HEK293 (cell line): ENCODE results near the gene KIZ.

Experiments
- KLF7 ChIP-seq: fragments of 450-650 bp; formaldehyde crosslinking; IDR thresholded peaks from 2 replicates; pipeline ENCODE4 v1.5.1; 2016; ENCODE audit warnings: missing biosample characterization, missing genetic modification characterization, borderline replicate concordance
- MEIS1 ChIP-seq: sonication (generic); formaldehyde crosslinking; IDR thresholded peaks from 2 replicates; pipeline ENCODE4 v1.8.1; 2022; ENCODE audit warnings: missing genetic modification reagents, mild to moderate bottlenecking, borderline replicate concordance
- MZF1 ChIP-seq: fragments of 450-650 bp; formaldehyde crosslinking; IDR thresholded peaks from 2 replicates; pipeline ENCODE4 v1.5.1; 2017; ENCODE audit warnings: missing biosample characterization, missing genetic modification characterization, borderline replicate concordance
- ZNF335 ChIP-seq: fragments of 450-650 bp; formaldehyde crosslinking; conservative IDR thresholded peaks from 2 replicates; pipeline ENCODE4 v1.5.1; 2016; ENCODE audit warnings: missing biosample characterization, missing genetic modification characterization
- ZNF530 ChIP-seq: fragments of 450-650 bp; formaldehyde crosslinking; IDR thresholded peaks from 2 replicates; pipeline ENCODE4 v1.5.1; 2016; ENCODE audit warnings: low read depth, missing biosample characterization, missing genetic modification characterization
- ZNF830 ChIP-seq: fragments of 450-650 bp; IDR thresholded peaks from 2 replicates; pipeline ENCODE4 v1.5.0; 2018; ENCODE audit warnings: missing biosample characterization, missing genetic modification characterization, low read depth, mild to moderate bottlenecking, moderate library complexity
- TF ChIP-seq, protein P1 (sequence below): fragments of 450-650 bp; formaldehyde crosslinking; IDR thresholded peaks from 2 replicates; pipeline ENCODE4 v1.5.1; 2016; ENCODE audit warnings: missing biosample characterization, missing genetic modification characterization
- TF ChIP-seq, protein P2 (sequence below): sonication (generic); formaldehyde crosslinking; IDR thresholded peaks from 2 replicates; pipeline ENCODE4 v1.8.1; 2022; ENCODE audit warnings: mild to moderate bottlenecking, moderate library complexity, missing genetic modification reagents
- TF ChIP-seq, protein P3 (sequence below): IDR thresholded peaks from 2 replicates; pipeline ENCODE4 v1.6.1; 2011; ENCODE audit warnings: mild to moderate bottlenecking, low read depth, low read length, borderline replicate concordance
- TF ChIP-seq, protein P4 (sequence below): fragments of 450-650 bp; formaldehyde crosslinking; IDR thresholded peaks from 2 replicates; pipeline ENCODE4 v1.5.0; 2017; ENCODE audit warnings: missing biosample characterization, missing genetic modification characterization, borderline replicate concordance

DNA sequence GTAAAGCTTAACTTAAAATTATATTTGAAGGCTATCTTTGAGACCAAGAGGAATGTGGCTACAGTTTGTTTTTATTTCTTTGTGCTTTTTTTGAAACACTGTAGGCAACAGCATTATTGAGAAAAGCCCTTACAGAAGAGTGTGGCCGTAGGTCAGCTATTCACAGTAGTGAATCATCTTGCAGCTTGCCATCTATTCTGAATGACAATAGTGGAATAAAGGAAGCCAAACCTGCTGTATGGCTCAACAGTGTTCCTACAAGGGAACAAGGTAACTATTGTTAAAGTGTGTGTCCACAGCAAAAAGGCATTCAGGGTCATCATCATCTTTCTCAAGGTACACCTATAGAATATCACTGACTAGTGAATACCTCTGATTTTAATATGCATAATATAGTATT lies 88.5 kb downstream of the KIZ start:
- TF ChIP-seq, protein P1, sequence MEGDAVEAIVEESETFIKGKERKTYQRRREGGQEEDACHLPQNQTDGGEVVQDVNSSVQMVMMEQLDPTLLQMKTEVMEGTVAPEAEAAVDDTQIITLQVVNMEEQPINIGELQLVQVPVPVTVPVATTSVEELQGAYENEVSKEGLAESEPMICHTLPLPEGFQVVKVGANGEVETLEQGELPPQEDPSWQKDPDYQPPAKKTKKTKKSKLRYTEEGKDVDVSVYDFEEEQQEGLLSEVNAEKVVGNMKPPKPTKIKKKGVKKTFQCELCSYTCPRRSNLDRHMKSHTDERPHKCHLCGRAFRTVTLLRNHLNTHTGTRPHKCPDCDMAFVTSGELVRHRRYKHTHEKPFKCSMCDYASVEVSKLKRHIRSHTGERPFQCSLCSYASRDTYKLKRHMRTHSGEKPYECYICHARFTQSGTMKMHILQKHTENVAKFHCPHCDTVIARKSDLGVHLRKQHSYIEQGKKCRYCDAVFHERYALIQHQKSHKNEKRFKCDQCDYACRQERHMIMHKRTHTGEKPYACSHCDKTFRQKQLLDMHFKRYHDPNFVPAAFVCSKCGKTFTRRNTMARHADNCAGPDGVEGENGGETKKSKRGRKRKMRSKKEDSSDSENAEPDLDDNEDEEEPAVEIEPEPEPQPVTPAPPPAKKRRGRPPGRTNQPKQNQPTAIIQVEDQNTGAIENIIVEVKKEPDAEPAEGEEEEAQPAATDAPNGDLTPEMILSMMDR (tag by site-specific recombination) = no peak
- TF ChIP-seq, protein P2, sequence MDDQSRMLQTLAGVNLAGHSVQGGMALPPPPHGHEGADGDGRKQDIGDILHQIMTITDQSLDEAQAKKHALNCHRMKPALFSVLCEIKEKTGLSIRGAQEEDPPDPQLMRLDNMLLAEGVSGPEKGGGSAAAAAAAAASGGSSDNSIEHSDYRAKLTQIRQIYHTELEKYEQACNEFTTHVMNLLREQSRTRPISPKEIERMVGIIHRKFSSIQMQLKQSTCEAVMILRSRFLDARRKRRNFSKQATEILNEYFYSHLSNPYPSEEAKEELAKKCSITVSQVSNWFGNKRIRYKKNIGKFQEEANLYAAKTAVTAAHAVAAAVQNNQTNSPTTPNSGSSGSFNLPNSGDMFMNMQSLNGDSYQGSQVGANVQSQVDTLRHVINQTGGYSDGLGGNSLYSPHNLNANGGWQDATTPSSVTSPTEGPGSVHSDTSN (CRISPR knock-in tag) = no peak
- TF ChIP-seq, protein P3, sequence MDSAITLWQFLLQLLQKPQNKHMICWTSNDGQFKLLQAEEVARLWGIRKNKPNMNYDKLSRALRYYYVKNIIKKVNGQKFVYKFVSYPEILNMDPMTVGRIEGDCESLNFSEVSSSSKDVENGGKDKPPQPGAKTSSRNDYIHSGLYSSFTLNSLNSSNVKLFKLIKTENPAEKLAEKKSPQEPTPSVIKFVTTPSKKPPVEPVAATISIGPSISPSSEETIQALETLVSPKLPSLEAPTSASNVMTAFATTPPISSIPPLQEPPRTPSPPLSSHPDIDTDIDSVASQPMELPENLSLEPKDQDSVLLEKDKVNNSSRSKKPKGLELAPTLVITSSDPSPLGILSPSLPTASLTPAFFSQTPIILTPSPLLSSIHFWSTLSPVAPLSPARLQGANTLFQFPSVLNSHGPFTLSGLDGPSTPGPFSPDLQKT = no peak
- TF ChIP-seq ZNF335 (no peak), MEIS1 (no peak), KLF7 (tag by site-specific recombination) (no peak), ZNF530 (tag by site-specific recombination) (no peak), MZF1 (tag by site-specific recombination) (no peak), ZNF830 (no peak)
- TF ChIP-seq, protein P4, sequence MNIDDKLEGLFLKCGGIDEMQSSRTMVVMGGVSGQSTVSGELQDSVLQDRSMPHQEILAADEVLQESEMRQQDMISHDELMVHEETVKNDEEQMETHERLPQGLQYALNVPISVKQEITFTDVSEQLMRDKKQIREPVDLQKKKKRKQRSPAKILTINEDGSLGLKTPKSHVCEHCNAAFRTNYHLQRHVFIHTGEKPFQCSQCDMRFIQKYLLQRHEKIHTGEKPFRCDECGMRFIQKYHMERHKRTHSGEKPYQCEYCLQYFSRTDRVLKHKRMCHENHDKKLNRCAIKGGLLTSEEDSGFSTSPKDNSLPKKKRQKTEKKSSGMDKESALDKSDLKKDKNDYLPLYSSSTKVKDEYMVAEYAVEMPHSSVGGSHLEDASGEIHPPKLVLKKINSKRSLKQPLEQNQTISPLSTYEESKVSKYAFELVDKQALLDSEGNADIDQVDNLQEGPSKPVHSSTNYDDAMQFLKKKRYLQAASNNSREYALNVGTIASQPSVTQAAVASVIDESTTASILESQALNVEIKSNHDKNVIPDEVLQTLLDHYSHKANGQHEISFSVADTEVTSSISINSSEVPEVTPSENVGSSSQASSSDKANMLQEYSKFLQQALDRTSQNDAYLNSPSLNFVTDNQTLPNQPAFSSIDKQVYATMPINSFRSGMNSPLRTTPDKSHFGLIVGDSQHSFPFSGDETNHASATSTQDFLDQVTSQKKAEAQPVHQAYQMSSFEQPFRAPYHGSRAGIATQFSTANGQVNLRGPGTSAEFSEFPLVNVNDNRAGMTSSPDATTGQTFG (tag by site-specific recombination) = no peak
